HG03521 (cell line): ENCODE measurements around the gene LAMA3.

ENCODE experiments used
- ATAC-seq: cut with Tn5 transposase; IDR thresholded peaks from one replicate; pipeline ENCODE4 v1.9.1; 2021; ENCODE audit warnings: mild to moderate bottlenecking, moderate library complexity; ENCODE audit not compliant: unreplicated experiment

LAMA3 gene

DNA sequence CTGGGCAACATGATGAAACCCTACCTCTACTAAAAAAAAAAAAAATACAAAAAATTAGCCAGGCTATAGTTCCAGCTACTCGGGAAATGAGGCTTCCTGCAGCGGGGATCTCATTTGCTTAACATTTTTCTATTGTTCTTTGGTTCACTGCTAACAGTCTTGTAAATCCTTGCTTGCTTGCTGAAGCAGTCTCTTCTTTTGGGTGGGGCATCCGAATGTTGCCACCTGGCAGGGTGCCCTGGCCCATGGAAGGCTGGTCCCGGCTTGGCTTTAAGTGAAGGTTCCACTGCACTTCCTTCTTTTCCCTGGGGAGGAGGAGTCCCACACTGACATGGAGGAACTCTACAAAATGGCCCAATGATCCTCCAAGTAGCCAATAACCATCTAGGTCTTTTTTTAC, 20.5 kb upstream of the LAMA3 start:
- ATAC-seq = no peak

DNA sequence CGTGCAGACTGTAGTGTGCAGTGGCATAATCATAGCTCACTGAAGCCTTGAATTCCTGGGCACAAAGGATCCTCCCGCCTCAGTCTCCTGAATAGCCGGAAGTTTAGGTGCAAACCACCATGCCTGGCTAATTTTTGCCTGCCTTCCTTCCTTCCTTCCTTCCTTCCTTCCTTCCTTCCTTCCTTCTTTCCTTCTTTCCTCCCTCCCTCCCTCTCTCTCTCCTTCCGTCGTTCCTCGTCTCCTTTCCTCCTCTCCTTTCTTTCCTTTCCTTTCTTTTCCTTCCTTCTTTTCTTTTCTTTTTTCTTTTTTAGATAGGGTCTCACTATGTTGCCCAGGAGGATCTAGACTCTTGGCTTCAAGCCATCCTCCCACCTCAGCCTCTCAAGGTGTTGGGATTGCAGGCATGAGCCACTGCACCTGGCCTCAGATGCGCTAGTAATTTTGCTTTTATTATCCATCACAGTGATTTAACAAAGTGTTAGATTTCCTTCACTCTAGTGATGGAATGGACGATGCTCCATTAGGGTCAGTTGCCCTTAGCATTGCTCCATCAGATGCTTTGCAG, 20.0 kb upstream of the LAMA3 start:
- no peak for ATAC-seq

DNA sequence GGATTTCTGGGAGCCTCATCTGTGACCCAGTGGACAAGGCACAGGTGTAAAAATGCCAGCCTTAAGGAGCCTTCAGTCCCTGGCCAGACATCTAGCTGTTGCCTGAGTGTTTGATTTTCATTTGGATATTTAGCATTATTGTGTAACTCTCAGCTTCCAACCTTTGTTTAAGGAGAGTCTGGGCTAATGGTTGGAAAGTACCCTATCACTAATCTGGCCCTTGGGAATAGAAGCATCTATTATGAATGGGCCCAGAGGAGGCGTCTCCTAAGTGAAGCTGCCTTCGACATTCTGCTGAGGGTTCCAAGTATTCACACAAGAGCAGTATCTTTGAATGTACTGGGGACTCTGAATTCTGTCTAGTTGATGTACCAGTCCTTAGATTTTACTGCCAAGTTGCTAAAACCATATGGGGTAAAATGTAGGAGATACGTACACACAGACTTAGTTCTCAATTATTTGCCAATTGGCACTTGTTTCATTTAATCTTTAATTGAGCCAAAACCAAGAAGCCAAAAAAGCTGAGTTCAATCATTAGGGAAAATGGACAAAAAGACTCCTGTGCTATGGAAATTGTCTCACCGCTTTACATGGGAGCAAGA, 19.3 kb upstream of the LAMA3 start:
- no peak for ATAC-seq

DNA sequence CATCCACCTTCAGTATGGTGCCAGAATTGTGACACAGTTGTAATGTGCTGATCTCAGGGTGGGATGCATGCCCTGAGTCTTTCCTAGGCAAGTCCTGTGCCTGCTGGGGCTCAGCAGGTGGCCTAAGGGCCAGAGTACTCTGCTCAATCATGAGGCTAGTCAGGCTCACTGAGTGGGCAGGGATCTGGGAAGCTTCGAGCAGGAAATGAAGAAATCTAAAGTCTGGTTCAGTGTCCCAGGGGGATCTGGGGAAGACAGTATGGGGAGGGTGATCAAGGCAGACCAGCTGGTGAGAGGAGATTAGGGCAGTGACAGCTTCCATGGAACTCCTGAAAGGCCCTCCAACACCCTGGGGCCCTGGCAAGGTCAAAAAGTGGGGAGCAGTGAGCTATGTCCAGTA, 17.7 kb upstream of the LAMA3 start:
- no peak for ATAC-seq

DNA sequence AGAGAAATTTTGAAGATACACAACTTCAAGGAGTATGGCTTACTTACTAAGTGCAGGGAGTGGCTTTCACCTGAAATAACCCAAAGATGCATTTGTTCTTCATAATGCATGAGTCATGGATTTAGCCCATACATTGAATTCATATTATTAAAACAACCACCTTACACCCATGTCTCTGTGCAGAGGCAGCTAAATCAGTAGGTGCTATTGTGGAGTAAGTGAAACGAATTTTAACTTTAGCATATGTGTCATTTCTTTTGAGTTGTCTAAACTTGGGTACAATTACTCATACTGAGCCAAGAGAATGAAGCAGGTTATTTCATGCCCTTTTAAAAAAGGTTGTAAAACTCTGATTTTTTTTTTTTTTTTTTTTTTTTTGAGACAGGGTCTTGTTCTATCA, 15.5 kb upstream of the LAMA3 start:
- ATAC-seq = no peak

DNA sequence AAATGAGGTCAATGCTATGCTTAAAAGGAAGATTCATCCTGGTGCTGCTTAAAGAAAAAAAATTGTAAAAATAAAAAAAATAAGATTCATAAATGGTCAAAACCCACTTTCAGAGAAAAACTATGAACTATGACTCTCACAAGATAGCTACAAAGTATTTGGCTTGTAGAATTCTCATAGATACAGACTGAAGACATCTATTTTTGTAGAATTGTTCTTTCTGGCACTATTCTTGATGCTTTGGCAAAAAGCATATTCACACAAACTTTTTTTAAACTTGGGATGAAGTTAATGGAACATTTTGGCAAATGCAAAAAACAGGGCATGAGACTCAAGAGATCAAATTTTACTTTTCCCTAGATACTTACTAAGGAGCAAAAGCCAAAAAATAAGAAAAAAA, 14.0 kb upstream of the LAMA3 start:
- ATAC-seq = no peak

DNA sequence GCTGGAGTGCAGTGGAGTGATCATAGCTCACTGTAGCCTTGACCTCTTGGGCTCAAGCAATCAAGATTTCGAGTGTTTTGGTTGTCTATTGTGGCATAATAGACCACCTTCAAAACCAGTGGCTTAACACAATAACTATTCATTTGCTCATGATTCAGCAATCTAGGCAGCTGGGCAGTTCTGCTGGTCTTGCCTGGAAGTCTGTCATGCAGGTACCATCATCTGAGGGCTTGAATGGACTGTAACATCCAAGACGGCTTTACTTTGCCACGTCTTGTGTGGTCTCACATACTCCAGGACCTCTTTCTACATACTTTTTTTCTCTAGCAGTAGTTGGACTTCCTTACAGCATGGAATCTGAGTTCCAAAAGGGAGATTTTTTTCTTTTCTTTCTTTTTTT, 13.4 kb upstream of the LAMA3 start:
- no peak for ATAC-seq

DNA sequence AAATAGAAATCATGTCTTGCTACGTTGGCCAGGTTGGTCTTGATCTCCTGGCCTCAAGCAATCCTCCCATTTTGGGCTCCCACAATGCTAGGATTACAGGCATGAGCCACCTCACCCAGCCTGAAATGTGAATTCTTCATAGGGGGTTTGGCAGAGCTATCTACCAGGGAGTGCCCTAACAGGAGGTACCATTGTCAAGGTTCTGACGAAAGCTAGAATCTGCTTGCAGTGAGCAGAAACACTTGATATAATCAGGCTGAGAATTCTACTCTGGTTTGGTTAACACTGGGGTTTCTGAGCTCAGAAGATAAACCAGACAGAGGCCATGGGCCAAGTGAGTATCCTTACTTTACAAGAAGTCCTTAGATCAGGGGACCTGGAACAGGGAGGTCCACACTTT, 7.2 kb upstream of the LAMA3 start:
- no peak for ATAC-seq

DNA sequence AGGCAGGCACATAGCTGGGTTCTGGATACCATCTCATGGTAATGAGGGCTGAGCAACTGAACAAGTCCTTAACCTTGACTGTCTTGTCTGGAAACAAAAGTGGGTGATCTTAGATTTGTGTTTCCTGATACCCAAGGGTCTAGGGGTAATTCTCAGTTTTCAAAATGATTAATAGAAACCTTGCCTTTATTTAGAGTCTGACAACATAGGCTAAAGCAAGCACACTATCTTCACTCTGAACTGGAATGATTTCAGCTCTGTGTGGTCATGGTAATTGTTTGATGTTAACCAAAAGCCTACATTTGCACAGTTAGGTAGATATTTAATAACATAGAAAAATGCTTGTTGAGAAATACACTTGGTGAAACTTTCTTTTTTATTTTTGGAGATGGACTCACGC, 6.8 kb upstream of the LAMA3 start:
- ATAC-seq = no peak

DNA sequence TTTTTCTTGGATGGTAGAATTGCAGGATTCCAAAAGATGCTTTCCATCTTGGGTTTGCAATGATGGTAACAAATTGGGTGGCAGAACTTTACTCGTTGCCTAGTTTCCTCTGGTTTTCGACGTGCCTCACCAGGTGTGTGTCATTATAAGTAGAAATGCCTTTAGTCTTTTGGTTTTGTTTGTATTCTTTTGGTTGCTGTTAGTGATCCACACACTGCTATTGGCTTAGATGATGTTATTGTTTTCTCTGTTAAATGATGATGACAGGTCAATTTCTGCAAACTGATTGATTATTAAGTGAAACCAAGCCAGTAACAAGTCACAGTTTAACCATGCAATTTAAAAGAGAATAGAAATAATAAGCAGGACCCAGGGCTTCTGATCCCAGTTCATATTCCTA, 6.1 kb upstream of the LAMA3 start:
- ATAC-seq = no peak

DNA sequence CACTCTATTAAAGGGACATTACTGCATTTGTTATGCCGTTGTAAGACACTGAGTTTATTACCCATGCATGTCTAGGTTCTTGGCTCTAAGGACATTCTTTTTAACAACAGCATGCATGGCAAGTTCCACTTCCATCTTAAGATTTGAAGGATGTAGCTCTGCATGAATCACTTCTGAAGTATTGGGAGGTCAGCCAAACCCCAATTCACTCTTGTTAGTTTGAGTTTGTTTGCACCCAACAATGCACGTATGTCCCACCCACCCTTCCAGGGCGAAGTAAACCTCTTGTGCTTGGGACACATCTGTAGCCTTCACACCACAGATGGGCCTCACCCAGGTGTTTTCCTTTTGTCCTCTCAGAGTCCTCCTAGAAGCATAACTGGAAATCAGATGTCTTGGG, 5.6 kb upstream of the LAMA3 start:
- no peak for ATAC-seq

DNA sequence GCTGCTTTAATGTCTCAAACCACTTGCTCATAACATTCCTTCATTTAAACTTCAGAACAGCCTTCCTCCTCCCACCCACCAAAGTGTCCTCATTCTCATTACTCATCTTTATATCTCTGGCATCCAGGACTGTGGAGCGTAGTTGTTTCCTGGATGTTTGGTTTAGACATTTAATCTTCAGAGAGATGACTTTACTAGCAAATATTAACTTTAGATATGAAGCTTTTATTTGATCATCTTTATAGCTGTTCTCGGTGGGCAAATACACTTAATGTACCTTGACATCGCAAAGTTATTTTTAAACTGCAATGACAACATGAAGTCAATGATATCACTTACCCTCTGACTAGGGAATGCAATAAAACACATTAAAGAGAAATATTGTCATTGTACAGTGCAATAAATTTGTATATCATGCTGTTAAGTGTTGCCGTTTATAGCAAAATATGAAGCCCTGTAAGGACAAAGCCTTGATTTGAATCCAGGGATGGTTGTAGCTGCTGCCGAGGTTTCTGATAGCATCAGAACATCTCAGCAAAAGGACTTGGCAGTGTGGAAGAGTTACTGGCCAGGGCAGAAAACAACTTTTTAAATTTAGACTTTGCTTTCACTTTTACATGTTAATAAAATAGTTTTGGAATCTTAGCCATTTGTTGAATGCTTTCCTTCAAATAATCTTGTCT, 4.6 kb upstream of the LAMA3 start:
- ATAC-seq = no peak

DNA sequence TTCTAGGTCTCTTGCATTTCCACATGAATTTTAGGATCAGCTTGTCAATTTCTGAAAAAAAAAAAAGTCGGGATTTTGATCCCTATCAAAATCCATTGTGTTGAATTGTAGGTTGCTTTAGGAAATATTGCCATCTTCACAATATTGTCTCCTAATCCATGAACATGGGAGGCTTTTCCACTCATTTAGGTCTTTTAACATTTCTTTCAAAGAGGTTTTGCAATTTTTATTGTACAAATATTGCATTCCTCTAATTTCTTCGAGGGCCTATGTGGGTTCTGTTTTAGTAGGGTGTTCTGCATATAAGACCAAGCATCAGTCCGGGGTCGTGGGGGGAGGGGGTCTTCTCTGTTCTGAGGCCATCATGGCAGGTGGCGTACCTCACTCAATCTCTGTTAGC, 725 bp upstream of the LAMA3 start:
- no peak for ATAC-seq

DNA sequence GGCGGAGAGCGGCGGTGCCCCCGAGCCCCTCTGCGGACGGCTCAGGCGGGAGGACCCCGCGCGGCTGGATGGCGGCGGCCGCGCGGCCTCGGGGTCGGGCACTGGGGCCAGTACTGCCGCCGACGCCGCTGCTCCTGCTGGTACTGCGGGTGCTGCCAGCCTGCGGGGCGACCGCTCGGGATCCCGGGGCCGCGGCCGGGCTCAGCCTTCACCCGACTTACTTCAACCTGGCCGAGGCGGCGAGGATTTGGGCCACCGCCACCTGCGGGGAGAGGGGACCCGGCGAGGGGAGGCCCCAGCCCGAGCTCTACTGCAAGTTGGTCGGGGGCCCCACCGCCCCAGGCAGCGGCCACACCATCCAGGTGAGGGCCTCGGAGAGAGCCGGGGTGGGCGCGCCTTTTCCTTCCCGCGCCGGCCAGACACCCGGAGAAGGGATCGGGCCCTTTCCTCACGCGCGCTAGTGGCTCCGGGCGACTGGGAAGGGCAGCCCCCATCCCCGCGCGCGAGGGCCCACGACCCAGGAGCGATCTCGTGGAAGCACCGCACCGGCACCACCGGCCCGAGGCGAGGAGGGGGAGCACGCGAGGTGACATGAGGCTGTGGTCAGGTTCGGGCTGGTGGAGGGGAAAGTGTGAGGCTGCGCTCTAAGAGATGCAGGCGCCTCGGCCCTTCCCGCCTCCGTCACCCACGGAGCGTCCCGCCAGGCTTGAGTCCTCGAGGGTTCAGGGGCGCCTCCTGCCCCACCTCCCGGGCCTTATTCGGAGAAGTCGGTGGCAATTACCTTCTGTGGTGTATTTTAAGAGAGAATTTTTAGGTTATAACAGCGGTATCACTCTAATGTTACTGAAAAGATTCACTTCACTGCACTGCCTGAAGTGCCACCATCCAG, 607 bp downstream of the LAMA3 start:
- no peak for ATAC-seq

DNA sequence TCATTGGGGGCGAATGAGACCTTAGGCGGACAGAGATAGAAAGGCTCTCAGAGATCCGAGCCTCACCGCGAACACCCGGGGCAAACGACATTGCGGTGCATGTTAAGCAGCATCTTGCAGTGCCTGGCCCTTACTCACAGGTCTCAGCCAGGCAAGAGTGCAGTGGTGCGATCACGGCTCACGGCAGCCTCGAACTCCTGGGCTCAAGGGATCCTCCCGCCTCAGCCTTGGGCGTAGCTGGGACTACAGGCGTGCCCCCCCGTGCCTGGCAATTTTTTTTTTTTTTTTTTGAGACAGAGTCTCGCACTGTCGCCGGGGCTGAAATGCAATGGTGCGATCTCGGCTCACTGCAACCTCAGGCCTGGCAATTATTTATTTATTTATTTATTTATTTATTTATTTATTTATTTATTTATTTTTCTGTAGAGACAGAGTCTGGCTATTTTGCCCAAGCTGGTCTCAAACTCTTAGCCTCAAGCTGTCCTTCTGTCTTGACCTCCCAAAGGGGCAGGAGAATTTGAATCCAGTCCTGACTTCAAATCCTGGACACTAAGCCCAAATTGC, 1.3 kb downstream of the LAMA3 start:
- ATAC-seq = no peak

DNA sequence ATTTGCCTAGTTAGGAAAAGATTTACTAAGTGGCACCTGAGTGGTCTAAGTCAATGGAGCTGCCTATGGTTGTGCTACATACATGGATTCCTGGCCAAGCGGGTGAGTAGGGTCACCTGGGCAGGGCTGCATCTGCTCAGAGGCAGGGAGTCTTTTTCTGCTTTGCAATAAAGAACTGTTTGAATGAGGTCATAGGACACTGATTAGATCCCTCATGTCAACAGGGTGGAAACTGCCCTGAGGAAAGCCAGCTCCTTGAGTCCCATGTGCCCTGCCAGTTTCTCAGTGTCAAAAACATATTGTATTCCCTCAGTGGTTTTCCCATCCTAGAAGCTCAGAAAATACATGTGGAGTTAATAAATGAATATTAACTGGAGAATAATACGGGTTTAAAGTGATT, 4.6 kb downstream of the LAMA3 start:
- ATAC-seq = no peak

DNA sequence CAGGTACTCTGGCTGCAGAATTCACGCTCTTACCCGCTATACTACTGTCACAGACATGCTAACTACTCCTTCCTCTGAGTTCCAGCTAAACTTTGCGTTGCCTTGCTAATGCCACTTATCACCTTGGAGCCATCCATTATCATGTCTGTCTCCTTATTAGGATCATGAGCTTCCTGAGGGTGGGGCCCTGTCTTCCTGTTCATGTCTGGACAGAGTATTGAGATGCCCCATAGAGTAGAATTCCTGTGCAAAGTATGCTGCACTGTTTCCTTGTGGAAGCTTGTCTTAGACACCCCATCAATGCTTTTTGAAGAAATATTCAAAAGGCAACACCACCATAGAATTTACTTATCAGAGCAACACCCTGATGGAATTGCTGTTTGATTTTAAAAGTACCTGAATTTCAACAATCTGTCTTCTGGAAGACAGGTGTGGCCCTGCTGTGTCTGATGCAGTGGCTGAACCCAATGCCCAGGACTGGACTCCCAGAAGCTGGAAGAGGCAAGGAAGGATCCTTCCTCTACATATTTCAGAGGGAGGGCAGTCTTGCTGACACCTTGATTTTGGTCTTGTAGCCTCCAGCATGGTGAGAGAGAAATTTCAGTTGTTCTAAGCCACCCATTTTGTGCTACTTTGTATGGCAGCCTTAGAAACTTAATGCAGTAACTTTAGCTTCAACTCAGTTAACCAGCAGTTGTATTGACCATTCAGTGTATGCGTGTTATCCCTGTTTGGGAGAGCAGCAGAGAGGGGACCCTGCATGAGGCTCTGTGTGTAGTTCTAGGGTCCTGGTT, 5.6 kb downstream of the LAMA3 start:
- ATAC-seq = no peak

DNA sequence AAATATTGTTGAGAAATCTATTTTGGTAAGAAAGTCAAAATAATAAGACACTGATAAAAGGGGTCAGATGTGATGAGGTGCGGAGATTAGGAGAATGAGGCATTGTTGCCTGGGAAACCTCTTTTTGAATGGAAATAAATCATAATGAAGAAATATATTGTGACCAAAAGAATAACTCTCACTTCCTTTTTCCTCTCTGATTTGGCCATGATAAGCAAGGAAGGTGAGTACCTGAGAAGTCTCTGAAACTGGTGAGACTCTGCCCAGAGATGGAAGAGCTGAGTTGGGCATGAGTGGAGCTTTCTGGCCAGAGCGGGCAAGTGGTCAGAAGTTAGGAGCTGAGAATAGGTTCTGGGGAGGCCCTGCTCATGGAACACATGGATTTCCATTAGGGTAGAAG, 11.8 kb downstream of the LAMA3 start:
- peak; percentile 45 for ATAC-seq

DNA sequence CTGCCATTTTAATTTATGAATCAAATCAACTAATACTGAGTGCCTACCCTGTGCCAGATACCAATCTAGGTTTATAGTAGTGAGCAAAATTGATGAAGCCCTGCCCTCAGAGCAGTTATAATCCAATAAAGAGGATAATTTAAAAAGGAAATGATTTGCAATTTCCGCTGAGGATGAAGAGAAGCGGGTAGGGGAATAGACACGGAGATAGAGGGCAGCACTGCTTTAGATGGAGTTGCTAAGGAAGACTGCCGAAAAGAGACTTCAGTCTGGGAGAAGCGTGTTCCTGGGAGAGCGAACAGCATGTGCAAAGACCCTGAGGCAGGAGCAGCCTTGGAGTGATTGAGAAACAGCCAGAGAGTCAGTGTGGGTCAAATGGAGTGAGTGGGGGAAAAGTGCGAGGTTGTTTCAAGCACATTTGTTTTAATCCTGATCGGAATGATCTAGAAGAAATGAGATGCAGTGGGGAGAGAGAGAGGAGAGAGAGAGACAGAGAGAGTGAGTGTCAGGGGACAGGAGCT, 12.4 kb downstream of the LAMA3 start:
- ATAC-seq = no peak

DNA sequence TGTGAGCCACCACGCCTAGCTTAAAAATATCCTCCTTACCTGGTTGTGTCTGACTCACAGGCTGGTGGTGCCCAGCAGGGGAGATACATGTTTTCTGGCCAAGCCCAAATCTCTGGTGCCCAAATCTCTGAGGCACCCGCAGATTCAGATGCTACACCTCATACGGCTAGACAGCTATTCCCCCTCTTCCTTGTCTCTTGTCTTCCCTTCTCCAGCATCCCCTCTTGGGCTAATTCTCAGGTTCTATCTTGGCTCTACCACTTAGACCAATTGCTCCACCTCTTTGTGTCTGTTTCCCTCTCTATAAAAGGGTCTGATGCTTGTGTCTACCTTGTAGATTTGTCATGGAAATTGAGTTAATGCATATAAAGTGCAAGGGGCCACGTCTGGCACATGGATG, 13.4 kb downstream of the LAMA3 start:
- no peak for ATAC-seq
